Activated CD8-positive, alpha-beta memory T cell treated with anti-CD3 and anti-CD28 coated beads for 1 hour (primary cell): Measurements from ENCODE around the gene GPC4.
"Not testable (repeated sequence)": the region's sequence is repeated elsewhere in the genome, so short reads cannot be mapped to it uniquely, and the experiment has no call there.

Source experiments
- DNase-seq, 2 donors: peaks; one replicate each; pipeline ENCODE4 v3.0.0-alpha.2; 2020; ENCODE audit warnings: low read depth in 1 of 2; ENCODE audit errors: extremely low read depth in 1 of 2

GPC4 gene

DNA sequence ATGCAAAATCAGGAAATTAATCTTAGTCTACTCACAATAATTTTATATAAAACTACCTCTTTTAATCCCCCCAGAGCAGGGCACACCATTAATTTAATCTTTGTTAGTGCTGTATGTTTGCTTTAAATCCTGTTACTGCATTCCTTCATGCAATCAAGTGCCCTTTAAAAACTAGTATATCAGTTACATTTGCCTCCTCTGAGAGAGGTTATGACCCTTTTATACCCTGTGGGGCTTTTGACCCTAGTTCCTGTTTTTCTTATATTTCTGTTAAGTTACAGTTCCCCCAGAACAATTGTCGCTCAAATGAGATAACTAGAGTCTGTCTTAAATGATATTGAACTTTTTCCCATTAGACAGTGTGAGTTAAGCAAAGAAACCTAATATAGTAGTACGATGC is 46.2 kb downstream of the GPC4 start:
- no peak for DNase-seq

DNA sequence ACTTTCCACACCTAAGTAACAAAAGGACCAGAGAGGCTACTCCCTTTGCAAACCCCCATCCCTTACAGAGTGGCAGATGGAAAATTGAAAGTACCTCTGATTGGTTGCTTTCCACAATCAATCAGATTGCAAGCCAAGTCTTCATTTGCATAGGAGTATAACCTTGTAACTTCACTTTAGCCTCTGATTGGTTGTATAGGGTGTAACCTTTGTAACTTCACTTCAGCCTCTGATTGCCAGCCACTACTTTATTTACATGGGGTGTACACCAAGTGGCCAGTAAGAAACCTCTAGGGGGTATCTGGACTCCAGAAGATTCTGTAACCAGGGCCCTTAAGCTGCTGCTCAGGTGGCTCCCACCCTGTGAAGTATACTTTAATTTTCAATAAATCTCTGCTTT is 48.6 kb downstream of the GPC4 start:
- DNase-seq = no peak

DNA sequence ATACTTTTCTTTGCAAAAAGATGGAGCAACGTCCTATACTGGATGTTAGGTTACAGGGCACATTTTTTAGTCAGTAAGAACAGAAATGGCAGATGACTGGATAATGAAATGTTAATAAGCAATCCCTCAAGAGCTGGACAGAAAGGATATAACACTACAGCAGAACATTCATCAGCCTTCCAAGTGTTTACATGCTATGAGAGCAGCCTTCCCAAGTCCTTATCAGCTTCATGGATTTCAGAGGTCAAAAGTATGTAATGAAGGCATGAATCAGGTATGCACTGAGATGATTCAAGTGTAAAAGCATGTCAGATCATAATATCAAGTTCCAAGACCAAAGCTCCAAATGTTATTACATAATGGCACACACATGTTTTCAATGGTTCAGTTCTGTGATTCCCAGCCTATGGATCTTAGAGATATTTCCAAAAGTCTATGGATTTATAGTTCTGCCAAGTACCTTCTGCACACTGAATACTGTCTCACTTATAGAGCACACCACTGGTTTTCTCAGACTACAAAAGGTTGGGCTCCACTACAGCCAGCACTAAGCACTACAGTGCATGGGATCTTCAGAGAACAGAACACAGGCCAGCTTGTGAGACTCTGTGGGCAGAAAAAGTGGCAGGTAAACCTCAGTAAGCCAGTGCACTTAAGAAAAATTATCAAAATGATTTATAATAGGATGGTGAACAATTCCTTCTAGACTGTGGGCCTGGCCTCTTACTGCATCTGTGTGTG is 49.2 kb downstream of the GPC4 start:
- no peak for DNase-seq

DNA sequence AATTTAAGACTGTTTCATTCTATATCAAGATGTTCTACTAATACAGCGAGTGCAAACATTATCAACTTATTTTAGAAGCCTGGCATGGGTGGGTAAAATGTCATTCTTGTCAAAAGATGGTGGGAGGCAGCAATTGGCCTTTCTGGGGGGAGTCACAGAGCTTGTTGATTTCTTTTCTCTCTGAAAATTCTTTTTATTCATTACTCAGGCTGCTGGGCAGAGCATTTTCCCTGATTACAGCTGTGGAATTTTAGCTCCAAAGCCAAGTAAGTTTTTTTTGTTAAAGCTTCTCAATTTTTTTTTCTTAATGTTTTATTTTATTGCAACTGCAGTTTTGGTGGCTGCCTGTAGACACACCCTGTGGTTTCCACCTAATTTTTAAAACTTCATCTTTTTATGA is 50.4 kb downstream of the GPC4 start:
- no peak for DNase-seq

DNA sequence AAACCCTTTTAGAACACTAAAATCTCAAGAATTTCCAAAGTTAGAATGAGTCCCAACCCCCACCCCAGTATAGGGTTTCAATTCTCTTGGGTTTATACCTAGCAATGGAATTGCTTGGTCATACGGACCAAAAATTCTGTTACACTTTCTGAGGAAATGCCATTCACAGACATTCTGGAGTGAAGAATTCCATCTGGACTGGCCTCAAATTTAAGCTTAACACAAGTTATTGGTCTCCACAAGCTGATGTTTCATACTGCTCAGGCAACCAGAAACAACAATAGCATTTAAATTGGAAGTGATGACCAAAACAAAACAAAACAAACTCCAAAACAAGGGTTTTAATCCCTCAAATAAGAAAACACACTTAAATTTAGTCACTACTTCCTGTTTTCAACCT is 51.1 kb downstream of the GPC4 start:
- no peak for DNase-seq

DNA sequence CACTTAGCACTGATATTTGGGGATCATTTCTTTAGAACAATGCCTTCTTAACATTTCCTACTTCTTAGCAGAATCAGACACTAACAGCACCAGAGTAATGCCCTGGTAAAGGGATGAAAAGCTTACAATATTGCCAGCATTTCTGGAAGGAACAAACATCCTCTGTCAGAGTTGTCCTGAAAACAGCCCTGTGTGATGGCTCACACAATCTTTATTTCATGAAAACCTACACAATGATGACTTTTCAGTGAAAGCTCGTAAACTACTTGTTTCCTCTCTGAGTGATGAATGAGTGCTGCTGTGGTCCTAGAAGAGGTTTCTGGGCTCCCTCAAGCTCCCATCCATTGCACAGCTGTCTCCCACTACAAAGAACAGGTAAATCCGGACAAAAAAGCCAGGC is 52.8 kb downstream of the GPC4 start:
- no peak for DNase-seq

DNA sequence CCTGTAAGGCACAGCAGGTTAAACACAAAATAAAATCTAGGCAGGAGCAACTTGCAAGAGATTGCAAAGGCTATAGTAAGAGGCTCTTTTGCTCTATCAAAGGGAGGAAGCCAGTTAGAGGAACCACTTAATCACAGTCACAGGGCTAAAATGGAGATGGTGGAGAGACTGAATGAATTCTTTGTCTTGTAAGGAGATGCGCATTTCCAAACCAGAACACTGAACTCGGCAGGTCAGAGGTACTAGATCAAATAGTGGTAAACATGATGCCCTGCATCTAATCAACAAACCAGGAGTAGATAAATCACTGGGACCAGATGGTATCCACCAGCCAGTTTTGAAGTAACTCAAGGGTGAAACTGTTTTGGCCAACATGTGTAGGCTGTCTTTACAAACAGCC is 55.8 kb downstream of the GPC4 start:
- no peak for DNase-seq

DNA sequence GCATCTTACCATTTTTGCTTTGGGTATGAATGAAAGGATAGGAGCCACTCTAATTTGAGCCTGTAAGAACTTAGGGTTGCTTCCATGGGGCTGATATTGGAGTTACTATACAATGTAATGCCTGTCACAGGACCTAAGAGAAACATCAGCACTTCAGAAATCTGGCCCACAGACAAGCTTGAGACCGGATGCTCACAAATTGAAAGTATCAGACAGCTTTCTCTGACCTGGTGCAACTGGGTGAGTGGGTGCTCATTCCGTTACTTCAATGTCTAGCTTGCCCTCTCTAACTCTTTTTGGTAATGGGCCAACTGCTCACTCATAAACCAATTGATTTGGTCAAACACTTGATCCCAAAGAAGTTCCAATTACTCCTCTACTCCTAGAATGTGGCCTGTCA is 62.1 kb downstream of the GPC4 start:
- no peak for DNase-seq

DNA sequence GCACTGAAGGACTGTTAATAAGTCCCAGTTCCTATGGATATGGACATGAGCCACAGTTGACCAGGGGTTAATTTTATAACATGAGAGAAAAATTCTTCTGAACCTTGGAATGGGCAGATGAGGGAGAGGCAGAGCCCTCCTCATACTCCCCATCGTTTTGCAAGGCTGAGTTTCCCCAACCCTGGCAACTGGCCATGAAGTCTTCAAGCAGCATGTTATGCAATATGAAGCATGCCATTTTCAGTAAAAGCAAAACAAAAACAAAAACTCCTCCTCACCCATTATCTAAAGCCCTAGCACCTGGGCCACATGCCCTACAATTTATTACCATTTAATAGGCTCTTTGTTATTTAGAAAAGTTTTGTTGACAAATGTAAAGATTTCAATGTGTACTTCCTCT is 64.5 kb downstream of the GPC4 start:
- no peak for DNase-seq

DNA sequence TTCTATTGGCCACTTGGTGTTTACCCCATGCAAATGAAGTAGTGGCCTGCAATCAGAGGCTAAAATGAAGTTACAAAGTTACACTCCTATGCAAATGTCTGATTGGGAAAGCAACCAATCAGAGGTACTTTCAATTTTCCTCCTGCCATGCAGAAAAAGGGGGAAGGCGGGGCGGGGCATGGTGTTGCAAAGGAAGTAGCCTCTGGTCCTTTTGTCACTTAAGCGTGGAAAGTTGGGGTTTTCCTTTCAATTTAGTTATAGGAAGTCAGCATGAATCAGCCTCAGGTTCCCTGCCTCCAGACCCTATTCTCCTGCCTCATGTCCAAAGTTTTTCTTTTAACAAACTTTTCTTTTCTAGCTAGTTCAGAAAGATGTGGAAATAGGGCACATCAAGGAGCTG is 69.3 kb downstream of the GPC4 start:
- DNase-seq = no peak

DNA sequence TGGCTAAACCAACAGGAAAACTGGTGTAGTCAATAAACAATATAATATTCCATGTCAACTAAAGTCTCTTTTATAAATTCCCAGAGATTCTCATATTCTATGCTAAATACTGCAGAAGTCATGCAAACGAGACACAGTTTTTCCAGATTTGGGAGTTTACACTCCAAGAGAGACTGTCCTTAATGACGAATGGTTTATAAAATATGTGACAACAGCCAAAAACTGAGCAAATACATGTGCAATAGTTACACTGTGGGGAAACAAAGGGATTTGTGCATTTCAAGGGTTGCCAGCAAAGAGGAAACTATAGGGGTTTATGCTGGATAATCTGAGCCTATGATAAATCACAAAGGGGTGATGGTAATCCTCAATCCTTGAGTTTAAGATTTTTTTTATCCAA is 75.7 kb downstream of the GPC4 start:
- DNase-seq = no peak

DNA sequence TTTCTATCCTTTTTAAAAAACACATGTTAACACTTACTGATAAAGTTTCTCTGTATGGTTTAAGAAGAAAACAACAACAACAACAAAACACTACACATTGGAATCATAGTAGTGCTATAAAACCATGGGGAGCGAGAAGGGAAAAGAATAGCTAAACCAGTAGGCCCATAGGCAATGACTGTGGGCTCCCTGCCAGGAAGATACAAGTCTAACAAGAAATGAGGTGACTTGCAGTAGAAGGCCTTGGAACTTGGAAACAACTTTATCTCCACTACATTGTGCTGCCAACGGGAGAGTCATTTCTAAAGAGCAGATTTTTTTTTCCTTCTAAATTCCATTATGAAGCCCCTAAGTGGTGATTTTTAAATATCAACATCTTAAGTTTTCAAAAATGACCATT is 78.0 kb downstream of the GPC4 start:
- no peak for DNase-seq

DNA sequence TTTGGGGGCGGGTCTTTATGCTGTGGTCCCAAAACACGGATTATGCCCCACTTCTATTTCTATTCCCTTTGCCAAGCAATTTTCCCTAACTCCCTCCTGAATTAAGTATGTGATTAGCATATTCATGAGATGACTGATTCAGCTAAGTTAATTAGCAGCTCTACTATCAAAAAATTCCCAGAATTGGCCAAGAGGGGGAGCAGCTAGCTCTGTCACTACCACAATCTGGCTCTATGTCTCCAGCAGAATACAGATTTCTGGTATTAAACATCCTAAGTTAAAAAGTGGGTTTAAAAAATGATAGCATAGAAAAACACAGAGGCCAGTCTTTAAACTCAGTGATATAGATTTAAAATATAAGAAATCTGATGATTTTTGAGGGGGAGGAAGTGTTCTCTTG is 80.3 kb downstream of the GPC4 start:
- DNase-seq = no peak

DNA sequence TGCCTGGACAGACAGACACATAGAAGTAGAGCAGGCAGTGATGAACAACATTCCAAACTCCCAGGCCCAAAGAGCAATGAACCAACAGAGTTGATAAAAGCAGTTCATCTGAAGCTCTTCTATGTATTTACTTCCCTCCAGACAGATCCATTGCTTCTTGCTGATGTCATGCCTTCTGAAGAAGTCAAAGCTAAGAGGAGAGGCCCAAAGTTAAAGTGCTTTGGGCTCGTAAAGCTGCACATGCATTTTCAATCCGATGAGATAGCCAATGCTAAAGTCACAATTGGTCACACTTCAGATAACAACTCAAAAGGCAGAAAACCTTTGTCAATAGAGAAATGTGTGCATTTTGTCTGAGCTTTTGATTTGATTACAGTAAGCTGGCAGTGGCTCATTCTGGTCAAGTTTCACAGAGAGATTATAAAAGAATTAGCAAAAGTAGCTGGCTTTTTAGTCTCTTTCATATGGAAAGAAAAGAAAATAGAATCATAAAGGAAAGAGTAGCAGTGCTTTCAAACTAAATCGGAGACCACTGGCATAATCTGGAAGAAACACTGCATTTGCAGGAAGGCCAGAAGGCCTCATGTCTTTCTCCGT is 82.0 kb downstream of the GPC4 start:
- DNase-seq = no peak

DNA sequence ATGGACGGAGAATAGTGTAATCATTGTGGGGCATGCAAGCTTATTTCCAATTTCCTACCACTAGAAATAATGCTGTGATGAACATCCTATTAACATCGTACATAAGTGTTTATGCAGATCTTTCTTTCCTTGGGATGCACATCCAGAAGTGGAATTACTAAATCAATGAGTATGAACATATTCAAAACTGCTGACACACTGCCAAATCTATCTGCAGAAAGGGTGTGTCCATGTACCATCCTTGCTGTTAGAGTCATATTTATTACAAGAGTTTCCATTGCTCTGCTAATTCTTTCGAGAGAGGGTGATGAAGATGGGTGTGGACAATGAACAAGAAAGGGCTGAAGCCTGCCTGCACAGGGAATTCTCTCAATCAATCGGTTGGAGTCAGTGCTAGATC is 82.6 kb downstream of the GPC4 start:
- no peak for DNase-seq

DNA sequence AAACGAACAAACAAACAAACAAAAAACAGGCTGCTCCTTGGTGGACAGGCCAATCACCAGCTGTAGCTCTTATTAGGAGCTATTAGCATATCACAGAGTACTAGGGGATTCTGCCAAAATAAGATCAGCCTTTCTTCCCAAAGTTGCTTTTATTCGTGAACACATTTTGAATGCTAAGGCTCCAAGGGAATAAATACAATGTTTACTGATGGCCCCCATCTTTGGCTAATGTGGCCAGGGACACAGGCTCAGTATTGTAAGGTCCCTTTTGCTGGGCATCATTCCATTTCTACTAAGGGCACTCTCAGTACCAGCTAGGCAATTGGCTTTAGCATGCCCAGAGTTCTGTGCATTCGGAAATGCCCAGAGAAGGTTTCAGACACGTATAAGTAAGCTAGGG is 84.3 kb downstream of the GPC4 start:
- no peak for DNase-seq

DNA sequence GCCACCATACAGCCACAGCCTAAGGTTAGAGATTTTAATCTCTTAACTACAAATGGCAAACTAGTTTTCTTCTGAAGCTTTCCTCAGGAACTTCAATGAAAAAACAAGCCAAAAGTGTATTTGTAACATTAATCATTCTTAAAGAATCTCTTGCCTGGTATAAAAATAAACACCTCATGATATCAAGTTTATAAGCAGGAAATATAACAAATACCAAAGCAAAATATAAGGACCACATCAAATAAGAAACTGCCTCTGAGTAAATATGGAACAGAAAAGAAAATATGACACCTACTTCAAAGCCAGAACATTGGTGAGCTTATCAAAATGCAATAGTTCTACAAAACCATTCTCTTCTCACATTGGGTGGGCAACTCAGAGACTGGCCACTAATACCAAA is 89.9 kb downstream of the GPC4 start:
- DNase-seq = no peak

DNA sequence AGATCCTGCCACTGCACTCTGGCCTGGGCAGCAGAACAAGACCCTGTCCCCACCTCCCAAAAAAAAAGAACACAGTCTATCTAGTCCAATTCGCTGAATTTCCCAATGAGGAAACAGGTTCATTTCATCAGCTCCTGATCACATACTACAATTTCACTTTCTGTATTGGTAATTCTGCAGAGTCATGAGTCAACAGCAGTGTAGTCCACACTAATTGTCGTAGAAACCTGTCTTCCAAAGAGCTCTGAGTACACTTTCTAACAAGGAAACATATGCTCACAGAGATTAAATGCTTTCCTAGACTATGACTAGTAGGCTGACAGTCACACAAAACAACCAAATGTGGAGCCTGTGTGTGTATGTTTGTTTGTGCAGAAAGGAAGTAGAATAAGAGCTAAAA is 91.9 kb downstream of the GPC4 start:
- no peak for DNase-seq

DNA sequence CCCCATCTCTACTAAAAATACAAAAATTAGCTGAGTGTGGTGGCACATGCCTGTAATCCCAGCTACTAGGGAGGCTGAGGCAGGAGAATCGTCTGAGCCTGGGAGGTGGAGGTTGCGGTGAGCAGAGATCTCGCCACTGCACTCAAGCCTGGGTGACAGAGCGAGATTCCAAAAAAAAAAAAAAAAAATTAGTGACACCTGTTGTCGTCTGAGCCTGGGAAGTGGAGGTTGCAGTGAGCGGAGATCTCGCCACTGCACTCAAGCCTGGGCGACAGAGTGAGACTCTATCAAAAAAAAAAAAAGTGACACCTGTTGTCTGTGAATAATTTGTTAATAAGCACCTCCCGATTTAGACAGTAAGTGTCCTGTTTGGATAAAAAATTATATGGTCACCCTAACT is 93.0 kb downstream of the GPC4 start:
- DNase-seq = not testable (repeated sequence)

DNA sequence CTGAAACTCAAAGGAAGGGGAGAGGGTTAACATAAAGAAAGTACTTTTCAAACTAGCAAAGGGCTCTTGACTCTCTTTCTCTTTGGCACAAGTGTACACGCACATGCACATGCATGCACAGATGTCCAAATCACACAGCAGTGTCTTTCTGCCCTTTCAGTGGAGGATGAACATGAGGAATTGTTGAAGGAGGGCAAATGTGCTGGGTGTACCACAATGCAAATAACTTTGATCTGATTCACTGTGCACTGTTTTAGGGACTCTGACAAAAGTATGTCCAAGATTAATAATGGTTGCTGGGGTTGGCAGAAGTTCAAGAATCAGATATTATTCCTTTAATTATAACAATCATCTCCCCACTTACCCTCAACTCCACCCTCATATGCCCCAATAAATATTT is 93.8 kb downstream of the GPC4 start:
- DNase-seq = no peak

DNA sequence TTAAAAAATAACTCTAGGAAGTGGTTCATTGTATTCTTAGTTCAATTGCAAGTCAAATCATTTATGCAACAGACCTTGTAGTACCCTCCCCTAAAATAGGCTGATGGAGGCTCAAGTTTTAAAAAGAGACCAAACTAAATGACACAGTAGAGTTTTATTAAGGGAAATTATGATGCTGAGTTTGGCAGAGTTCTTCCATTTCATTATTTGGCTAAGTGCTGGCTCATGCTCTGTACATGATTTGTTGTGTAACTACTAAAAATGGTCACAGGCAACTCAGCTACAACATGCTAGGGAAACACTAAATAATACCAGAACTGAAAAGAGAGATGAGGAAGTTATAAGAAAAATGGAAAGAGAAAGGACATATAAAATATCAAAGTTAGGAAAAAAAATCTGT is 101.0 kb downstream of the GPC4 start:
- no peak for DNase-seq

DNA sequence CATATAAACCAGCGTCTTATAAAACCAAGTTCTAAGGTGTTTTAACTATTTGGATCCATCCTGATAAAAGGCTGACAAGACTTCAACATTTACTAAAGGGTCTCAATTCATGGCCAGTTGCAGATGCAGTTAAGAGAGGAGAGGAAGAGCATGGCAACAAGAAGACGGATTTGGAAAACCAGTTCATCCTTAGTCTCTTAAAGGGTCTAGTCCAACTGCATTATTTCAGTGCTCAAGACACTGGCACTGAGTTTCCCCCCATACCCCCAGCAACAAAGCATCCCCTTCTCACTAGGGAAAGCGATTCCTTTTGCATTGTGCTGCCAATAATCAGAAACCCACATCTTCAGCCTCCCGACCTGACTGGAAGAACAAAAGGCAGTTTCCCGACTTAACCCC is 106.8 kb downstream of the GPC4 start:
- DNase-seq = no peak
